HG03103 (cell line): Measurements from ENCODE around the gene SURF1.
"Not testable (repeated sequence)": the region's sequence is repeated elsewhere in the genome, so short reads cannot be mapped to it uniquely, and the experiment has no call there.

ENCODE experiments used
- ATAC-seq: cut with Tn5 transposase; IDR thresholded peaks from one replicate; pipeline ENCODE4 v1.9.1; 2021; ENCODE audit warnings: low read depth; ENCODE audit not compliant: unreplicated experiment

The SURF1 gene

GRCh38 chr9:133346021-133346785 is 10.1 kb downstream of the SURF1 start:
- ATAC-seq, result no peak

GRCh38 chr9:133345596-133345995 is 10.7 kb downstream of the SURF1 start:
- no peak for ATAC-seq

GRCh38 chr9:133344979-133345378 is 11.3 kb downstream of the SURF1 start:
- no peak for ATAC-seq

GRCh38 chr9:133344071-133344470 is 12.2 kb downstream of the SURF1 start:
- no peak for ATAC-seq

- ATAC-seq, result no peak
Measured at GRCh38 chr9:133342570-133342969, 13.7 kb downstream of the SURF1 start.

- ATAC-seq, result no peak
Measured at GRCh38 chr9:133342069-133342406, 14.2 kb downstream of the SURF1 start.

- ATAC-seq, result no peak
Measured at GRCh38 chr9:133341369-133342068, 14.8 kb downstream of the SURF1 start.

- ATAC-seq, result no peak
Measured at GRCh38 chr9:133340916-133341315, 15.4 kb downstream of the SURF1 start.

GRCh38 chr9:133340256-133340655 is 16.0 kb downstream of the SURF1 start:
- no peak for ATAC-seq

- ATAC-seq, result no peak
Measured at GRCh38 chr9:133339641-133340040, 16.6 kb downstream of the SURF1 start.

- peak; percentile 79 for ATAC-seq
Measured at GRCh38 chr9:133335924-133336811, 20.1 kb downstream of the SURF1 start, which contains the start of gene SURF6. TSS of gene SURF6 (minus strand) at chr9:133336188. CDS start at chr9:133336132, 56 bp downstream.

GRCh38 chr9:133334888-133335287 is 21.4 kb downstream of the SURF1 start:
- ATAC-seq, result not testable (repeated sequence)

GRCh38 chr9:133334161-133334560 is 22.1 kb downstream of the SURF1 start:
- no peak for ATAC-seq

- ATAC-seq, result no peak
Measured at GRCh38 chr9:133333566-133333965, 22.7 kb downstream of the SURF1 start.

GRCh38 chr9:133333011-133333410 is 23.3 kb downstream of the SURF1 start:
- no peak for ATAC-seq

GRCh38 chr9:133332381-133332730 is 23.9 kb downstream of the SURF1 start:
- no peak for ATAC-seq

GRCh38 chr9:133331641-133332380 is 24.5 kb downstream of the SURF1 start:
- no peak for ATAC-seq

GRCh38 chr9:133331221-133331620 is 25.1 kb downstream of the SURF1 start:
- no peak for ATAC-seq

- not testable (repeated sequence) for ATAC-seq
Measured at GRCh38 chr9:133329306-133330156, 26.8 kb downstream of the SURF1 start.
